CD14-positive monocyte (primary cell): ENCODE data around the gene HNMT. TPM values are rescaled to one million over a fixed set of nuclear protein-coding genes. Genes with fewer than 3 reads are reported as not detected.

ENCODE experiments used
- DNase-seq, 3 donors: peaks; one replicate each; pipeline ENCODE4 v3.0.0-alpha.2; 2011 to 2022
- H2AFZ ChIP-seq: 2 replicates; pipeline ENCODE4 v1.6.0; 2012; ENCODE audit warnings: mild to moderate bottlenecking, low read depth, low read length, inconsistent platforms; ENCODE audit not compliant: insufficient read depth, poor library complexity, severe bottlenecking
- H3K27ac ChIP-seq, 2 donors: 1 replicate in 1 of 2; 2 replicates in 1 of 2; pipeline ENCODE4 v1.5.1; 2012 to 2013; ENCODE audit warnings: low read length in 2 of 2, control low read depth in 1 of 2, inconsistent platforms in 1 of 2, low read depth in 1 of 2, mild to moderate bottlenecking in 1 of 2
- H3K27me3 ChIP-seq, 2 donors: one replicate each; pipeline versions ENCODE4 v1.6.0 to v1.6.1; 2011 to 2013; ENCODE audit warnings: low read length in 2 of 2; ENCODE audit not compliant: control insufficient read depth in 2 of 2, insufficient read depth in 2 of 2
- H3K36me3 ChIP-seq, 2 donors: replicated peaks in 1 of 2; 1 replicate in 1 of 2; 2 replicates in 1 of 2; pipeline versions ENCODE4 v1.5.1 to v1.6.1; 2012 to 2013; ENCODE audit warnings: low read length in 2 of 2, control low read depth in 1 of 2, inconsistent platforms in 1 of 2, mild to moderate bottlenecking in 1 of 2; ENCODE audit not compliant: insufficient read depth in 2 of 2, control insufficient read depth in 1 of 2
- H3K4me1 ChIP-seq, 2 donors: 1 replicate in 1 of 2; 2 replicates in 1 of 2; pipeline versions ENCODE4 v1.5.1 to v1.6.1; 2012 to 2013; ENCODE audit warnings: low read length in 2 of 2, control low read depth in 1 of 2, inconsistent platforms in 1 of 2, mild to moderate bottlenecking in 1 of 2, moderate library complexity in 1 of 2; ENCODE audit not compliant: insufficient read depth in 2 of 2, control insufficient read depth in 1 of 2
- H3K4me2 ChIP-seq: replicated peaks from 2 replicates; pipeline ENCODE3; 2012; ENCODE audit warnings: low read length, moderate library complexity, mild to moderate bottlenecking; ENCODE audit not compliant: poor library complexity, severe bottlenecking; ENCODE audit errors: extremely low read depth
- H3K4me3 ChIP-seq, 3 experiments: fragments of 200-600 bp in 1 of 3; sonication (generic) in 1 of 3; replicated peaks in 1 of 3; 1 replicate in 2 of 3; 2 replicates in 1 of 3; pipeline ENCODE4 v1.5.1; 2011 to 2013; ENCODE audit warnings: low read length in 3 of 3, mild to moderate bottlenecking in 3 of 3, control low read depth in 2 of 3, low read depth in 2 of 3, inconsistent platforms in 1 of 3, moderate library complexity in 1 of 3
- H3K79me2 ChIP-seq: 2 replicates; pipeline ENCODE4 v1.6.0; 2012; ENCODE audit warnings: mild to moderate bottlenecking, control low read depth, inconsistent platforms, low read length, moderate library complexity; ENCODE audit not compliant: insufficient read depth
- H3K9ac ChIP-seq: 2 replicates; pipeline ENCODE4 v1.6.0; 2017; ENCODE audit warnings: low read length, mild to moderate bottlenecking; ENCODE audit not compliant: insufficient read depth, poor library complexity, severe bottlenecking
- H3K9me3 ChIP-seq, 2 donors: replicated peaks in 1 of 2; 1 replicate in 1 of 2; 2 replicates in 1 of 2; pipeline versions ENCODE4 v1.5.1 to v1.6.1; 2012 to 2013; ENCODE audit warnings: low read length in 2 of 2, control low read depth in 1 of 2; ENCODE audit not compliant: control insufficient read depth in 1 of 2, insufficient read depth in 1 of 2
- H4K20me1 ChIP-seq: 2 replicates; pipeline ENCODE4 v1.6.0; 2012; ENCODE audit warnings: mild to moderate bottlenecking, low read length, control low read depth, moderate library complexity; ENCODE audit not compliant: insufficient read depth
- H3K27ac Mint-ChIP-seq, 7 donors: one replicate each; pipeline ENCODE4 v1.8.0; 2020; ENCODE audit warnings: mild to moderate bottlenecking in 7 of 7, mixed read lengths in 7 of 7, moderate library complexity in 6 of 7, inconsistent platforms in 2 of 7
- H3K27me3 Mint-ChIP-seq, 3 donors: one replicate each; pipeline ENCODE4 v1.8.0; 2021 to 2022; ENCODE audit warnings: low read depth in 3 of 3, mild to moderate bottlenecking in 3 of 3, mixed read lengths in 3 of 3, moderate library complexity in 3 of 3, inconsistent platforms in 1 of 3
- H3K36me3 Mint-ChIP-seq, 2 donors: one replicate each; pipeline ENCODE4 v1.8.0; 2020; ENCODE audit warnings: mixed read lengths in 2 of 2, inconsistent platforms in 1 of 2, mild to moderate bottlenecking in 1 of 2
- H3K4me1 Mint-ChIP-seq: one replicate; pipeline ENCODE4 v1.8.0; 2020; ENCODE audit warnings: mild to moderate bottlenecking, mixed read lengths
- H3K4me3 Mint-ChIP-seq, 2 donors: one replicate each; pipeline ENCODE4 v1.8.0; 2020; ENCODE audit warnings: mild to moderate bottlenecking in 2 of 2, mixed read lengths in 2 of 2, moderate library complexity in 1 of 2
- H3K9me3 Mint-ChIP-seq, 7 donors: one replicate each; pipeline ENCODE4 v1.8.0; 2020 to 2022; ENCODE audit warnings: mixed read lengths in 7 of 7, mild to moderate bottlenecking in 6 of 7, moderate library complexity in 6 of 7, inconsistent platforms in 2 of 7
- CTCF ChIP-seq: fragments of 200-600 bp; IDR thresholded peaks from one replicate; pipeline ENCODE4 v1.8.0; 2022; ENCODE audit warnings: antibody characterized with exemption, mild to moderate bottlenecking
- WGBS: methylation state at CpG from one replicate; pipeline ENCODE4 v1.1.5; 2013; ENCODE audit warnings: missing lambda C conversion rate; ENCODE audit not compliant: insufficient coverage; 5-methylcytosine and 5-hydroxymethylcytosine counted together
- intact Hi-C, 2 donors: fragments of 100-400 bp; cut with micrococcal nuclease; formaldehyde crosslinking; loops; one replicate each; pipeline versions ENCODE4 v1.15.0 to v1.15.1; 2023
- polyA plus RNA-seq, 3 donors: library from polyadenylated mRNA; depleted of rRNA in 1 of 3; unstranded in 2 of 3; stranded (reverse) in 1 of 3; fragments of 300-500 nt in 2 of 3; fragments of >200 nt in 1 of 3; fragmentation: Illumina TruSeq in 2 of 3; gene quantifications; 1 replicate in 2 of 3; 2 replicates in 1 of 3; pipeline ENCODE4 v1.2.3, GENCODE V29; 2012 to 2021

The HNMT gene
- polyA plus RNA-seq, 3 donors = 83.0 to 118 (median 109) TPM

GRCh38 chr2:138000009-138000408 is 35.7 kb downstream of the HNMT start:
- no CpG with 5 or more reads among the region's 1 CpG for WGBS
- H3K36me3 Mint-ChIP-seq = peaks cover 45 to 55% of the 10 kb centered on the region in 2 donors

GRCh38 chr2:138000796-138001195 is 36.5 kb downstream of the HNMT start:
- H3K9me3 Mint-ChIP-seq = peaks cover 5 to 16% (median 8%) of the 10 kb centered on the region in 7 donors
- Histone ChIP-seq H2AFZ (no peak overlapping the region), H3K36me3 (peaks cover 51 to 57% of the 10 kb centered on the region in 2 donors), H3K9ac (no peak overlapping the region), H3K27ac (no peak overlapping the region), H3K4me3 (no peak overlapping the region), H3K9me3 (peaks cover 0 to 4% of the 10 kb centered on the region in 2 donors), H3K4me1 (no peaks in the 10 kb centered on the region), H4K20me1 (peaks cover 13% of the 10 kb centered on the region), H3K27me3 (no peaks in the 10 kb centered on the region), H3K4me2 (no peak overlapping the region), H3K79me2 (no peaks in the 10 kb centered on the region)
- H3K27me3 Mint-ChIP-seq = no peaks in the 10 kb centered on the region
- peaks cover 53 to 62% of the 10 kb centered on the region in 2 donors for H3K36me3 Mint-ChIP-seq
- intact Hi-C loops = no loop called here
- H3K27ac Mint-ChIP-seq = no peak overlapping the region
- no peak for DNase-seq
- no peak for TF ChIP-seq CTCF
- no peak overlapping the region for H3K4me3 Mint-ChIP-seq
- no peaks in the 10 kb centered on the region for H3K4me1 Mint-ChIP-seq

More at GRCh38 chr2:138000009-138000408, 35.7 kb downstream of the HNMT start:
- Histone ChIP-seq H3K27ac (no peak overlapping the region), H2AFZ (no peak overlapping the region), H3K9ac (no peak overlapping the region), H3K9me3 (peaks cover 0 to 4% of the 10 kb centered on the region in 2 donors), H4K20me1 (peaks cover 13% of the 10 kb centered on the region), H3K79me2 (no peaks in the 10 kb centered on the region), H3K36me3 (peaks cover 43 to 49% of the 10 kb centered on the region in 2 donors), H3K4me1 (no peaks in the 10 kb centered on the region), H3K4me2 (no peak overlapping the region), H3K27me3 (no peaks in the 10 kb centered on the region), H3K4me3 (no peak overlapping the region)
- H3K4me1 Mint-ChIP-seq = no peaks in the 10 kb centered on the region
- intact Hi-C loops = no loop called here
- peak overlapping the region in 1 of 7 donors; percentile 53 for H3K27ac Mint-ChIP-seq
- no peak for TF ChIP-seq CTCF
- no peak overlapping the region for H3K4me3 Mint-ChIP-seq
- no peaks in the 10 kb centered on the region for H3K27me3 Mint-ChIP-seq
- no peak for DNase-seq
- peaks cover 12 to 22% (median 14%) of the 10 kb centered on the region in 7 donors for H3K9me3 Mint-ChIP-seq
